Thyroid gland (tissue), 4 donors: ENCODE results near the gene WASF2. TPM values are rescaled to one million over a fixed set of nuclear protein-coding genes. Genes with fewer than 3 reads are reported as not detected.
"Not testable (repeated sequence)": the region's sequence is repeated elsewhere in the genome, so short reads cannot be mapped to it uniquely, and the experiment has no call there.

ENCODE experiments used
- DNase-seq, 2 donors: peaks; one replicate each; pipeline ENCODE4 v3.0.0-alpha.2; 2019
- H3K27ac ChIP-seq, 3 donors: fragments of 200-600 bp; sonication (generic); 1 replicate in 2 of 3; 2 replicates in 1 of 3; pipeline ENCODE4 v1.5.1; 2016 to 2019; ENCODE audit warnings: mild to moderate bottlenecking in 1 of 3, moderate library complexity in 1 of 3
- H3K27me3 ChIP-seq: fragments of 200-600 bp; sonication (generic); one replicate; pipeline ENCODE4 v1.5.1; 2019
- H3K36me3 ChIP-seq, 2 donors: fragments of 200-600 bp; sonication (generic); one replicate each; pipeline ENCODE4 v1.5.1; 2016 to 2019
- H3K4me1 ChIP-seq, 2 donors: fragments of 200-600 bp; sonication (generic); one replicate each; pipeline ENCODE4 v1.5.1; 2017 to 2019
- H3K4me3 ChIP-seq, 3 donors: fragments of 200-600 bp; sonication (generic); replicated peaks in 1 of 3; 1 replicate in 2 of 3; 2 replicates in 1 of 3; pipeline ENCODE4 v1.5.1; 2016; ENCODE audit warnings: mild to moderate bottlenecking in 1 of 3
- H3K9me3 ChIP-seq: fragments of 200-600 bp; sonication (generic); one replicate; pipeline ENCODE4 v1.5.1; 2017
- CTCF ChIP-seq, 6 experiments: fragments of 200-600 bp in 3 of 6; fragments of 450-650 bp in 3 of 6; sonication (generic) in 3 of 6; IDR thresholded peaks; one replicate each; pipeline ENCODE4 v1.5.1; 2016 to 2019; ENCODE audit warnings: antibody characterized with exemption in 6 of 6, mild to moderate bottlenecking in 2 of 6, inconsistent platforms in 1 of 6, moderate library complexity in 1 of 6
- POLR2A ChIP-seq, 2 donors: fragments of 450-650 bp; IDR thresholded peaks; one replicate each; pipeline ENCODE4 v1.6.1; 2017; ENCODE audit warnings: antibody characterized with exemption in 2 of 2, mild to moderate bottlenecking in 2 of 2, moderate library complexity in 1 of 2
- whole genome bisulfite sequencing, 2 donors: methylation state at CpG; one replicate each; pipeline ENCODE4 v1.1.5; 2017; 5-methylcytosine and 5-hydroxymethylcytosine counted together
- intact Hi-C: fragments of 100-400 bp; cut with DNase I; formaldehyde crosslinking; loops from one replicate; pipeline ENCODE4 v1.15.1; 2023
- total RNA-seq, 4 donors: library from RNA; depleted of rRNA; stranded (reverse); fragments of >200 nt; gene quantifications; one replicate each; pipeline ENCODE4 v1.2.3, GENCODE V29; 2016

WASF2 gene
- total RNA-seq, 4 donors from 2014 or later, result 38.3 to 47.7 (median 46.7) TPM

DNA sequence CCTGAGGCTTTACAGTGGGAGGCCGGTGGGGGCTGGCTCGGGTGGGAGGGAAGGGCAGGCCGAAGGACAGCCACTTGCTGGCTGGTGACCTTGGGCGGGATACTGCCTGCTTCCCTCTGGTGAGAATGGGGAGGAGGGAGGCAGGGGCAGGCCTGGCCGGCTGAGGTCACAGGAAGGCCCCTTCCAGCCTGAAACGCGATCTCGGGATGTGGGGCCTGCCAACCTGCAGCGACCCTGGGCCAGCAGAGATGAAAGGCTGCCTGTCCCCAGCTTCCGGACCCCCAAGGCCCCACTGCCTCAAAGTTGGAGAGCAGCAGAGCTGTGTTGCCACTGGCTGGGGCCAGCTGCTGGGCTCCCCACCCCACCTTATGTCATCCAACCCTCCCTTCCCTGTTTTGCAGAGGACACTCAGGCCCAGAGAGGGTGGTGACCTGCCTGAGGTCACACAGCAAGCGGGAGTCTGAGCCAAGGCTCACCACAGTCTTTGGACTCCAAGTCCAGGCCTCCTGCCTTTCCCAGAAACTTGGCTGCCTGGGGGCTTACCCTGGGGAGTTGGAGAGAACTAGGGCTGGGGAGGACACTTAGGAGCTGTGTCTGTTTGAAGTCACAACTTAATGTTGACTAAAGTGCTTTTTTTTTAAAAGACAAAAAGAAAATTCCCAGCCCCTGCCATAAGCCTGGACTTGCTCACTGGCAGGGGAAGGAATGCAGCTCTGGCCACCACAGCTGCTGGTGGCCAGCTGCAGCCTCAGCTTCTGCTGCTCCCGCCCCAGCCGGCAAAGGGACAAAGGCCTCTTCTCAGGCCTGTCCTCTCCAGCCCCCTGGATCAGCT, 14.8 kb upstream of the WASF2 start:
- Histone ChIP-seq H3K4me1 (peaks cover 23 to 31% of the 10 kb centered on the region in 2 donors), H3K9me3 (no peaks in the 10 kb centered on the region), H3K4me3 (no peak overlapping the region), H3K36me3 (no peaks in the 10 kb centered on the region), H3K27ac (peak overlapping the region; percentile 93 to 95 (median 93)), H3K27me3 (no peaks in the 10 kb centered on the region)
- DNase-seq, result peak; percentile 85 to 86
- 14 to 21% methylated on average over 9 to 12 of the region's 13 CpGs for WGBS, 2 donors
- TF ChIP-seq CTCF (IDR thresholded peaks at IDR 0.05), result no peak
- TF ChIP-seq POLR2A (IDR thresholded peaks at IDR 0.05), result no peak
- intact Hi-C loops, result no loop called here

- 19 to 31% methylated on average over 12 of the region's 12 CpGs for WGBS, 2 donors
- no peak for DNase-seq
- Histone ChIP-seq H3K27me3 (no peaks in the 10 kb centered on the region), H3K4me1 (peaks cover 23 to 26% of the 10 kb centered on the region in 2 donors), H3K27ac (peak overlapping the region; percentile 93 to 95 (median 93)), H3K9me3 (no peaks in the 10 kb centered on the region), H3K4me3 (no peak overlapping the region), H3K36me3 (no peaks in the 10 kb centered on the region)
- no peak for TF ChIP-seq CTCF (IDR thresholded peaks at IDR 0.05)
- TF ChIP-seq POLR2A (IDR thresholded peaks at IDR 0.05), result no peak
- intact Hi-C loops, result no loop called here
Measured at GRCh38 chr1:27503844-27504587, 14.0 kb upstream of the WASF2 start.

DNA sequence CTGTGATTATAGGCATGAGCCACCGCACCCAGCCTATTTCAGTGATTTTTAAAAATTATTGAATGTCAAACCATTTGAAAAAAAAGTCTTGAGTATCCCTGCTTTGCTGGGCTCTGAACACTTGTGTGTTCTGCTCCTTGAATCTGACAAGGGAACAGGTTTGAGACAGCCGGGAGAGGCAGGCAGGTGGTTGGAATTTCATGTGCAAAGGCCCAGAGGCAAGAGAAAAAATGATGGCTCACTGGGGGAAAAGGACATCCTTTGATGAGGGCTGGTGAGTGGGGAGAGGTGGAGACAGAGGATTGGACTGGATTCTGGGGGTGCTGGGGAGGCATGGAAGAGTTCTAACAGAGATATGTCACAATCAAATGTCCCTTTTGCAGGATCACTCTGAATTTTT, 13.1 kb upstream of the WASF2 start:
- H3K27ac ChIP-seq, result peak overlapping the region in 2 of 3 donors; percentile 23 to 95

GRCh38 chr1:27501159-27501558, 11.2 kb upstream of the WASF2 start:
- intact Hi-C loops, H3K27me3 ChIP-seq, H3K9me3 ChIP-seq, H3K4me3 ChIP-seq, H3K27ac ChIP-seq, DNase-seq, H3K36me3 ChIP-seq: not testable (repeated sequence)
- WGBS, 2 donors, result 95 to 100% methylated on average over 2 of the region's 2 CpGs
- peaks cover 23 to 26% of the 10 kb centered on the region in 2 donors for H3K4me1 ChIP-seq

More for the DNA sequence above, 13.1 kb upstream of the WASF2 start:
- intact Hi-C loops, result no loop called here
- TF ChIP-seq POLR2A (IDR thresholded peaks at IDR 0.05) (no peak), CTCF (IDR thresholded peaks at IDR 0.05) (no peak)
- Histone ChIP-seq H3K4me3 (no peak overlapping the region), H3K27me3 (no peaks in the 10 kb centered on the region), H3K36me3 (no peaks in the 10 kb centered on the region), H3K4me1 (peaks cover 23 to 26% of the 10 kb centered on the region in 2 donors), H3K9me3 (no peaks in the 10 kb centered on the region)
- no peak for DNase-seq
- 90 to 93% methylated on average over 2 of the region's 2 CpGs for WGBS, 2 donors

DNA sequence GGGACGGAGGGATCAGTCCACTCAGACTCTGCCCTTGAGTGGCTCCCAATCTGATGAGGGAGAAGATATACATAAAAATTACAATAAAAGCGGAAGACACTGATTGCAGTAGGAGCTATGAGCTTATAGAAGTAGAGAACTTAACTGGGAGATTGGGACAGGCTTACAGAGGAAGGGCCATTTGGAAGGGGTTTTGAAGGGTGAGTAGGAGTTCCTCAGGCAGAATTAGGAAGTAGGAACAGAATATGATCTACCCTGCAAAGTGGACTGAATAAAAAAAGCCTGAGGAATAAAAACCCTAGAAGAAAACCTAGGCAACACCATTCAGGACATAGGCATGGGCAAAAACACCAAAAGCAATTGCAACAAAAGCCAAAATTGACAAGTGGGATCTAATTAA, 9.2 kb upstream of the WASF2 start:
- no peak for TF ChIP-seq POLR2A (IDR thresholded peaks at IDR 0.05)
- TF ChIP-seq CTCF (IDR thresholded peaks at IDR 0.05), result no peak
- Histone ChIP-seq H3K27me3 (no peaks in the 10 kb centered on the region), H3K4me1 (peaks cover 8 to 9% of the 10 kb centered on the region in 2 donors), H3K36me3 (no peaks in the 10 kb centered on the region), H3K4me3 (no peak overlapping the region), H3K27ac (no peak overlapping the region), H3K9me3 (no peaks in the 10 kb centered on the region)
- WGBS, 2 donors, result 93 to 98% methylated on average over 2 of the region's 2 CpGs
- intact Hi-C loops, result no loop called here
- no peak for DNase-seq
